Trophoblast cell (in vitro differentiated cells and primary cell): ENCODE data around the gene SHANK1.

ENCODE experiments used
- DNase-seq, 2 donors: peaks; one replicate each; pipeline ENCODE4 v3.0.0-alpha.2; 2016
- H2AFZ ChIP-seq: 2 replicates; pipeline ENCODE4 v1.6.1; 2013; ENCODE audit warnings: low read length, moderate library complexity, mild to moderate bottlenecking; ENCODE audit not compliant: insufficient read depth, poor library complexity
- H2AK5ac ChIP-seq: 2 replicates; pipeline ENCODE4 v1.6.1; 2013; ENCODE audit warnings: mild to moderate bottlenecking, low read length
- H2BK120ac ChIP-seq: 2 replicates; pipeline ENCODE4 v1.6.1; 2013; ENCODE audit warnings: low read length, mild to moderate bottlenecking, moderate library complexity; ENCODE audit not compliant: insufficient read depth, poor library complexity
- H2BK12ac ChIP-seq: 2 replicates; pipeline ENCODE4 v1.6.1; 2013; ENCODE audit warnings: mild to moderate bottlenecking, low read length, moderate library complexity
- H2BK5ac ChIP-seq: 2 replicates; pipeline ENCODE4 v1.6.1; 2013; ENCODE audit warnings: low read length, low read depth, moderate library complexity, mild to moderate bottlenecking; ENCODE audit not compliant: poor library complexity
- H3K14ac ChIP-seq: 2 replicates; pipeline ENCODE4 v1.6.1; 2013; ENCODE audit warnings: mild to moderate bottlenecking, low read length
- H3K18ac ChIP-seq: 2 replicates; pipeline ENCODE4 v1.6.1; 2013; ENCODE audit warnings: mild to moderate bottlenecking, low read length
- H3K23ac ChIP-seq: 2 replicates; pipeline ENCODE4 v1.6.1; 2013; ENCODE audit warnings: low read length
- H3K27ac ChIP-seq: 2 replicates; pipeline ENCODE4 v1.5.1; 2013; ENCODE audit warnings: low read depth, mild to moderate bottlenecking, inconsistent platforms, low read length, moderate library complexity
- H3K27me3 ChIP-seq: 2 replicates; pipeline ENCODE4 v1.6.1; 2013; ENCODE audit warnings: inconsistent platforms, mild to moderate bottlenecking, low read length, moderate library complexity; ENCODE audit not compliant: insufficient read depth
- H3K36me3 ChIP-seq, 2 experiments: 1 replicate in 1 of 2; 2 replicates in 1 of 2; pipeline ENCODE4 v1.6.1; 2013; ENCODE audit warnings: low read length in 2 of 2, mild to moderate bottlenecking in 2 of 2, moderate library complexity in 1 of 2; ENCODE audit not compliant: insufficient read depth in 2 of 2, control insufficient read depth in 1 of 2
- H3K4ac ChIP-seq: 2 replicates; pipeline ENCODE4 v1.6.1; 2013; ENCODE audit warnings: low read depth, mild to moderate bottlenecking, low read length, moderate library complexity
- H3K4me1 ChIP-seq, 2 experiments: 1 replicate in 1 of 2; 2 replicates in 1 of 2; pipeline ENCODE4 v1.6.1; 2013; ENCODE audit warnings: low read length in 2 of 2, mild to moderate bottlenecking in 2 of 2, moderate library complexity in 1 of 2; ENCODE audit not compliant: insufficient read depth in 2 of 2, control insufficient read depth in 1 of 2
- H3K4me2 ChIP-seq: 2 replicates; pipeline ENCODE4 v1.6.1; 2013; ENCODE audit warnings: inconsistent platforms, mild to moderate bottlenecking, low read length, moderate library complexity
- H3K4me3 ChIP-seq: 2 replicates; pipeline ENCODE4 v1.5.1; 2013; ENCODE audit warnings: mild to moderate bottlenecking, low read depth, low read length, inconsistent platforms
- H3K79me1 ChIP-seq: one replicate; pipeline ENCODE4 v1.6.1; 2013; ENCODE audit warnings: low read length
- H3K79me2 ChIP-seq: 2 replicates; pipeline ENCODE4 v1.6.1; 2013; ENCODE audit warnings: low read length, mild to moderate bottlenecking; ENCODE audit not compliant: control insufficient read depth, insufficient read depth, poor library complexity
- H3K9ac ChIP-seq: 2 replicates; pipeline ENCODE4 v1.6.1; 2013; ENCODE audit warnings: mild to moderate bottlenecking, low read length
- H3K9me3 ChIP-seq: 2 replicates; pipeline ENCODE4 v1.6.1; 2013; ENCODE audit warnings: low read depth, mild to moderate bottlenecking, control low read depth, inconsistent platforms, low read length; ENCODE audit not compliant: insufficient read depth
- H4K12ac ChIP-seq: 2 replicates; pipeline ENCODE4 v1.6.1; 2013; ENCODE audit warnings: low read depth, mild to moderate bottlenecking, low read length, moderate library complexity
- H4K8ac ChIP-seq: 2 replicates; pipeline ENCODE4 v1.6.1; 2013; ENCODE audit warnings: low read depth, mild to moderate bottlenecking, low read length, moderate library complexity
- H4K91ac ChIP-seq: one replicate; pipeline ENCODE4 v1.6.1; 2013; ENCODE audit warnings: low read depth, mild to moderate bottlenecking, low read length, moderate library complexity
- WGBS: extraction: QIAGEN DNeasy Blood & Tissue Kit; methylation state at CpG from one replicate; pipeline ENCODE4 v1.1.7; 2013; ENCODE audit warnings: missing lambda C conversion rate; ENCODE audit not compliant: insufficient read length, insufficient coverage; ENCODE audit errors: extremely low coverage; 5-methylcytosine and 5-hydroxymethylcytosine counted together

The SHANK1 gene

GRCh38 chr19:50711805-50712204 is 7.8 kb downstream of the SHANK1 start:
- Histone ChIP-seq H3K14ac (no peak overlapping the region), H2BK12ac (no peak overlapping the region), H3K18ac (no peak overlapping the region), H3K4me3 (no peak overlapping the region), H4K91ac (no peak overlapping the region), H3K27me3 (no peaks in the 10 kb centered on the region), H4K12ac (no peak overlapping the region), H3K79me1 (no peaks in the 10 kb centered on the region), H3K79me2 (no peaks in the 10 kb centered on the region), H3K23ac (no peak overlapping the region), H3K27ac (no peak overlapping the region), H2BK5ac (no peak overlapping the region), H4K8ac (no peak overlapping the region), H2AFZ (no peak overlapping the region), H3K4ac (no peak overlapping the region), H3K9me3 (peaks cover 2% of the 10 kb centered on the region), H3K9ac (no peak overlapping the region), H3K4me2 (no peak overlapping the region), H2AK5ac (no peak overlapping the region), H3K4me1 (no peaks in the 10 kb centered on the region), H3K36me3 (no peaks in the 10 kb centered on the region), H2BK120ac (no peak overlapping the region)
- no peak for DNase-seq
- no CpG with 5 or more reads among the region's 9 CpGs for WGBS

- WGBS = no CpG with 5 or more reads among the region's 11 CpGs
- Histone ChIP-seq H3K18ac (no peak overlapping the region), H3K79me2 (no peaks in the 10 kb centered on the region), H3K4me2 (no peak overlapping the region), H3K4ac (no peak overlapping the region), H2AK5ac (no peak overlapping the region), H3K23ac (no peak overlapping the region), H3K27ac (no peak overlapping the region), H4K91ac (no peak overlapping the region), H2BK120ac (no peak overlapping the region), H2BK12ac (no peak overlapping the region), H3K4me3 (no peak overlapping the region), H3K27me3 (no peaks in the 10 kb centered on the region), H3K79me1 (no peaks in the 10 kb centered on the region), H3K4me1 (no peaks in the 10 kb centered on the region), H3K36me3 (no peaks in the 10 kb centered on the region), H3K14ac (no peak overlapping the region), H2AFZ (no peak overlapping the region), H3K9me3 (no peaks in the 10 kb centered on the region), H3K9ac (no peak overlapping the region), H2BK5ac (no peak overlapping the region), H4K12ac (no peak overlapping the region), H4K8ac (no peak overlapping the region)
- DNase-seq = no peak
Observed at GRCh38 chr19:50711196-50711595, 8.4 kb downstream of the SHANK1 start.

- Histone ChIP-seq H4K12ac (no peak overlapping the region), H3K23ac (no peak overlapping the region), H3K4me3 (no peak overlapping the region), H3K79me1 (no peaks in the 10 kb centered on the region), H3K79me2 (no peaks in the 10 kb centered on the region), H3K27ac (no peak overlapping the region), H2AK5ac (no peak overlapping the region), H3K27me3 (no peaks in the 10 kb centered on the region), H3K4ac (no peak overlapping the region), H3K9me3 (no peaks in the 10 kb centered on the region), H3K18ac (no peak overlapping the region), H2BK120ac (no peak overlapping the region), H2BK12ac (no peak overlapping the region), H3K9ac (no peak overlapping the region), H3K14ac (no peak overlapping the region), H4K91ac (no peak overlapping the region), H3K36me3 (no peaks in the 10 kb centered on the region), H4K8ac (no peak overlapping the region), H2AFZ (no peak overlapping the region), H3K4me2 (no peak overlapping the region), H3K4me1 (no peaks in the 10 kb centered on the region), H2BK5ac (no peak overlapping the region)
- no CpG with 5 or more reads among the region's 5 CpGs for WGBS
- DNase-seq = no peak
Observed at GRCh38 chr19:50710612-50711011, 9.0 kb downstream of the SHANK1 start.

GRCh38 chr19:50710094-50710493 is 9.5 kb downstream of the SHANK1 start:
- H3K27ac ChIP-seq = no peak overlapping the region
- no peak overlapping the region for H4K91ac ChIP-seq
- no peaks in the 10 kb centered on the region for H3K36me3 ChIP-seq
- no peak overlapping the region for H3K9ac ChIP-seq
- no peak overlapping the region for H3K4me3 ChIP-seq
- H2BK12ac ChIP-seq = no peak overlapping the region
- no peaks in the 10 kb centered on the region for H3K79me2 ChIP-seq
- no peaks in the 10 kb centered on the region for H3K4me1 ChIP-seq
- no peaks in the 10 kb centered on the region for H3K9me3 ChIP-seq
- H3K79me1 ChIP-seq = no peaks in the 10 kb centered on the region
- no peaks in the 10 kb centered on the region for H3K27me3 ChIP-seq
- H3K23ac ChIP-seq = no peak overlapping the region
- no peak overlapping the region for H3K14ac ChIP-seq
- no CpG with 5 or more reads among the region's 10 CpGs for WGBS
- no peak overlapping the region for H2BK5ac ChIP-seq
- no peak overlapping the region for H2AFZ ChIP-seq
- H2BK120ac ChIP-seq = no peak overlapping the region
- no peak for DNase-seq
- H3K18ac ChIP-seq = no peak overlapping the region
- H4K8ac ChIP-seq = no peak overlapping the region
- H3K4ac ChIP-seq = no peak overlapping the region
- no peak overlapping the region for H4K12ac ChIP-seq
- H2AK5ac ChIP-seq = no peak overlapping the region
- H3K4me2 ChIP-seq = no peak overlapping the region
